HG03280 (cell line): ENCODE results near the gene CHST12.

Source experiments
- ATAC-seq: cut with Tn5 transposase; IDR thresholded peaks from one replicate; pipeline ENCODE4 v1.9.1; 2021; ENCODE audit warnings: mild to moderate bottlenecking, moderate library complexity; ENCODE audit not compliant: unreplicated experiment

Gene CHST12

DNA sequence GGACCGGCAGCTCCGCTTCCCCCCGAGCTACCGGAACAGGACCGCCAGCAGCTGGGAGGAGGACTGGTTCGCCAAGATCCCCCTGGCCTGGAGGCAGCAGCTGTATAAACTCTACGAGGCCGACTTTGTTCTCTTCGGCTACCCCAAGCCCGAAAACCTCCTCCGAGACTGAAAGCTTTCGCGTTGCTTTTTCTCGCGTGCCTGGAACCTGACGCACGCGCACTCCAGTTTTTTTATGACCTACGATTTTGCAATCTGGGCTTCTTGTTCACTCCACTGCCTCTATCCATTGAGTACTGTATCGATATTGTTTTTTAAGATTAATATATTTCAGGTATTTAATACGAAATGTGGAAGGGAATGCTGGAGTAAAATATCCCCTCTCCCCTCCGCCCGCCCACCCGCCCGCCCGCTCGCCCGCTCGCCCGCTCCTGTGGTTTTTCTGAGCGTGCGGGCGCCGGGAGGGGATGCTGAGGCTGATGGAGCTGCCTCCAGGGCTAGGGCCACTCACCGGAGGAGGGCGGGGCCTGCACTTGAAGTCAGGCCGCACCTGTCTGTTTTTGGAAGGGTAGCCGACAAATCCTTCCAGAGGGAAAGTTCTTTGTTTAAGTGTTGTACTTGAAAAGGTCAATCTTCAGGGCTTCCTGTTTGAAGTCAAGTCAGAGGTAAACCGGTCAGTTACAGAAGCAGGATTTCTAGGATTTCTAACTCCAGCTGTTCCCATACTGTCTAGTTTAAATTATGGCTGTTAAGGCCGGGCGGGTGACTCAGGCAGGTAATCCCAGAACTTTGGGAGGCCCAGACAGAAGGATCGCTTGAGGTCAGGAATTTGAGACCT is 30.5 kb downstream of the CHST12 start:
- no peak for ATAC-seq

DNA sequence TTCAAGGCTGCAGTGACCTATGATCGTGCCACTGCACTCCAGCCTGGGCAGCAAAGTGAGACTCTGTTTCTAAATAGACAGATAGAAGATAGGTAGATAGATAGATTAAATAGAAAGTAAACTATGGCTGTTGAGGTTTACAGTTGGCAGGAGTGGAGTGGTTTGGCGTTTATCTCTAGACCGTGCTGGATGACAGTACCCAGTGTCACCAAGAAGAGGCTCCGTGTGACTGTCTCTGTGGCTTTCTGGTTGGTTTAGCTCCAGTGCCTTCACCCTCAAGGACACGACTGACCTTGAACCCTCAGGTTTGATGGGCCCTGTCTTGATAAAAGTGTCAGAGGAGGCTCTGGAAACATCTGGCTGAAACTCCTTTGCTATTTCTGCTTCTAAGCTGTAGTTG is 31.7 kb downstream of the CHST12 start:
- ATAC-seq: no peak

DNA sequence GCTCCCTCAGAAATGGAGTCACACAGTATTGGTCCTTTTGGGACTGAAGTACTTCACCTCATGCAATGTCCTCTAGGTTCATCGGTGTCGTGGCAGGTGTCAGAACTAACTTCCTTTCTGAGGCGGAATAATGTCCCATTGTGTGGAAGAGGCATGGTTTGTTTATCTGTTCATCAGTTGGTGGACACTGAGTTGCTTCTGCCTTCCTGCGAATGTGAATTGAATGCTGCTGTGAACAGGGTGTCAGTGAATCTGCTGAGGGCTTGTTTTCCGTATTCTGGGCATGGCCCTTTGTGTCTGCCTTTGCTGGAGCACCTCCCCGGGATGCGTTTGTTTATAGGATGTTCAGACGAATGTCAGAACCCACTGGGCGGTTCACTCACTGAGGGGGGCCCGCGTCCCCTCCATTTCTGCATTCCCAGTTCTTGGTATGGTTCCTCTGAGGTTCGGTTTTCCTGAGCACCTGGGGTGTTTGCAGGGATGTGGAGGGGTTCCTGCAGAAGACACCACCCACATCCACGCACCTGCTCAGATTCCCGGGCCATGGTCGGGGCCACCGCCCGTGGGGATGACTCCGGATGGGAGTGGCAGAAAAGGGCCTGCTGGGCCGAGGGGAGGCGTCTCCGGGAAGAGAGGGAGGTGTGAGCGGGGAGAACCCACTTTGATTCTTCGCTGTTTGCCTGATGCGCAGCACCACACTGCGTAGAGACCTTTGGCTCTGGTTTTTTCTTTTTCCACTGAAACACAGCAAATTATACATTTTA is 33.1 kb downstream of the CHST12 start:
- ATAC-seq: no peak

DNA sequence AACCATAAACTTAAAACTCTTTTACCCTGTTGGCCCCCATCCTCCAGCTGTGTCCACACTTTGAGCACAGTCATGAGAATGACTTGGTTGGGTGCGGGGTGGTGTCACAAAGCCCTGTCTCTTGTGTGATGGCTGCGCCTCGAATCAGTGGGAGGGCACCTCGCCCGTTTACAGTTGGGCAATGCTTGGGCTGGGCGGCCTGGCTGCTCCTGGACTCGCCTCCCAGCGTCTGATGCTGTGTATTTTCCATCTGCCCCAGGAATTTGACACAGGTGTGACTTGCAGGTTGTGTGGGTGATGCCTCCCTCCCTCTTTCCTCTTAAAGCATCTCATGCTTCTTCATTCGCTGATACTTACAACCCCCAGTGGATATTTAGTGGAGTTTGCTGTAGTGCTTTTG is 33.7 kb downstream of the CHST12 start:
- ATAC-seq: no peak

DNA sequence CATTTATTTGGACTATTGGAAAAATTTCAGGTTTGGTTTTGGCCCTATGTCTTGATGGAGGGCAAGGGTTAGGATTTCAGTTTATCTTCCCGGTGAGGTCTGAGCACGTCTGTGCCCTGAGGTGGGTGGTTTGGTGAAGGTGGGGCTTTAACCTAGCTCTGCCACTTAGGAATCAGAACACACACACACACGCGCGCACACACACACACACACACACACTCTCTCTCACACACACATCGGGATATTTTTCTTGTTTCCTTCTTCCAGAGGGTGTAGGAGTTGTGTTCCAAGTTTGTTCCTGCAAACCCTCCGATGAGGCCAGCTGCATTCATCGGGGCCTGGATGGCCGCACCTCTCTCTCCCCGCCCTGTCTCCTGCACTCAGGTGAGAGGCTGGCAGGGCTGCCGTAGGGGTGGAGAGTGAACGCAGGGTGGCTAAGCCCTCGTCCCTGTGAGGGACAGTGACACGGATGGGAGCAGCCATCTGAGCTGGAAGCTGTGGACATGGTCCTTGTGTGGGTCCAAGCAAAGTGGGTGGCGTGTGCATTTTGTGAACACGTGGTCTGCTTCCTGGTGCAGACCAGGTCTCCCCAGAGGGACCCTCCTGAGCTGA is 34.2 kb downstream of the CHST12 start:
- ATAC-seq: no peak

DNA sequence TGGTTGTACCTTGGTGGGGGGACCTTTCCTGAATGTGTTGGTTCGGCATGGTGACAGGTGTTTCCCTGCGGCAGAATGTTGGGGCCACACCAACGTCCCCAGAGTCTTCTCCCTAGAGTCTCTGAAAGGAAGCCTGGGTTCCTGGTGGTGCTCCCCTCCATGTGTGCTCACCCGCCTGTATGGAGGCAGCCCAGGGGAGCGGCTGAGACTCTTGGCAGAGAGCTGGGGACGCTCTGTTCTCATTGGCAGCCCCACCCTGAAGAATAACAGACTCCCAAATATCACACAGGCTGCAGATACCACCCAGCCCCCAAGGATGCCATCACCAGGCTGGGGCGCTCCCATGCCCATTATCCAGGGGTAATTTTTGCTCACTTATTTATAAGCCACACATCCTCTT is 34.8 kb downstream of the CHST12 start:
- ATAC-seq: no peak

DNA sequence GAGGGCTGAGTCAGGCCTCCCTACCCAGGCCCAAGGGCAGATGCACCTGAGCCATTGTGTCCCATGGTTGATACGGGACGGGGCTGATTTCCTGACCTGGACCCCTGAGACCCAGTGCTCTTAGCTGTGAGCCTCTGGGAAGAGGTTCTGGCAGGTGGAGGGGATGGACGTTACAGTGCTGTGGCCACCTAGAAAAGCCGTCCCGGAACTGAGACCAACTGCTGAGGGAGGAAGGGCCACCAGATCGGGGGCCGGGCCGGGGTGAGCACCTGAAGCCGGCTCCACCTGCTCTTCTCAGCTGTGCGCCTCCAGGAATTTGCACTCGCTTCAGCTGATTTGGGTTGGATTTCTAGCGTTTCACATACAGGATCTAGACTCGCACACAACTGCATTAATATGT is 35.4 kb downstream of the CHST12 start:
- no peak for ATAC-seq

DNA sequence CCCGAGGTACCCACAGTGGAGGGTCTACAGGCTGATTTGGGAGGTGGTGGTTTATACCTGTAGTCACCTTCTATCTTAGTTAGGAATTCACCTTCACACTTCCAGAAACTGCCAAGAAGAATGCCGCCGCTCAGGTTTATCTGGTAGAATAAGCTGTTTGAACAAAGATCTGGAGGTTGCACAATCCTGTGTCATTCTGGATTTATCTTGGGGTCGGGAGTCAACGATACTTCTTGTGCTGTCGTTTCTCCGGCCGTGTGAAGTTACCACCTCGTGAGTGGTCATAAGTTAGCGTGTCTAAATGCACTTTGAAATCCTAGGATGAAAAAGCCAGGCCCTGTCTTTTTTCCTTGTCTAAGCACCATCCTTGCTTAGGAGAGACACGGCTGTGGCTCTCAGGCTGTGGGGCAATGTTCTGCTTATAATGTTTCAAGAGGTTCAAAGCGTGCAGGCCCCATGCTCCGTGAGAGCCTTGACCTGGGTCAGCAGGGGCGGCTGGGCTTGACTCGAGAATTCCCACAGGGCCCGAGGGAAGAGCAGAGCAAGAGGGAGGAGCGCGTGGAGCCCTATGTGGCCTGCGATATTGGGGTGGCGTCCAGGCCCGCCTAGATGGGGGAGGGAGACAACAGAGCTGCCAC is 37.3 kb downstream of the CHST12 start:
- no peak for ATAC-seq

DNA sequence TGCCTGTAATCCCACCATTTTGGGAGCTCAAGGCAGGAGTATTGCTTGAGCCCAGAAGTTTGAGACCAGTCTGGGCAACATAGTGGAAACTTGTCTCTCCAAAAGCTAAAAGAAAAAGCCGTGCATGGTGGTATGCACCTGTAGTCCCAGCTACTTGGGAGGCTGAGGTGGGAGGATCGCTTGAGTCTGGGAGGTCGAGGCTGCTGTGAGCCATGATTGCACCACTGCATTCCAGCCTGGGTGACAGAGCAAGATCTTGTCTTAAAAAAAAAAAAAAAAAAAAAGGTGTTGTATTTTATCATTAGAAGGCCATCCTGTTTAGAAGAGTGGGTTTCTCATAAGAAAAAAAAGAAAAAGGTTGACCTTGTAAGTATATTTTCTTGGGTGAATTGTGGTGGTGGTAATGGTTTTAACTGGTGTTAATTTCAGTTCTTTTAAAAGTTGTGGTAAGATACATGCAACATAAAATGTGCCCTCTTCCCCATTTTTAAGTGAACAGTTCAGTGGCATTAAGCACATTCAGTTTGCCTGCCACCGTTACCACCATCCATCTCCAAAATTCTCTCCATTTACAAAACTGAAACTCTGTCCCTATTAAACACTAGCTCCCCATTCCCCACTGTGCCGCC is 38.1 kb downstream of the CHST12 start:
- ATAC-seq: no peak

DNA sequence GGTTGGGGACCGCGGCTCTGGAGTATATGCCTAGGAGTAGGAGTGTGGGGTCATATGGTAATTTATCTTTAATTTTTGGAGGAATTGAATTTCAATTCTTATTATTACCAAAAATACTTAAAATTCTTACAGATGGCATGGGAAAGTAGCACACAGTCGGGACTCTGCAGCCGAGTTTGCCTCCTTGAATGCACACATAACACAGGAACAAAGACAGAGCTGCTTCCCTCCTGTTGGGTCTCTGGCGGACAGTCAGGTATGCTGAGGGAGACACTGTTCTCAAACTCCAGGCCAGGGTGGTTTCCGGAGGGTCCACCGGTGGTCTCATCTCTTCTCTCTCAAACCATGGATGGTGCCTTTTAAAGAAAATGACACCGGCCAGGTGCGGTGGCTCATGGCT is 40.1 kb downstream of the CHST12 start:
- no peak for ATAC-seq

DNA sequence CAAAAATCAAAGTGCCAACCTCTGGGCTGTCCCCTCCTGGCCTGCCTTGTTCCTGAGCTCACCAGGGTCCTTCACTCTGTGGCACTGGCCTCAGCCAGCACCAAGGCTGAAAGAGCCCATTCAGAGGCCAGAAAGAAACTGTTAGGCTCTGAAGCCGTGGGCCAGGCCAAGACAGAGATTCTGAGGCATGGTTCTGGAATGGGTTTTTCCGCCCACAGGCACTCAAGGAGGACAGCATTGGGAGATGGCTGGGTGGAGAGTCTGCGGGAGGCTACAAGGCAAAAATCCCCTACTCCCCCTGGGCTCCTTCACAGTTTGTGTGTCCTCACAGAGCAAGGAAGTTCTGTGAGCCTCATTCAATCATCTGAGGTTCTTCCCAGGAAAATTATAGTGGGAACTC is 41.1 kb downstream of the CHST12 start:
- no peak for ATAC-seq

DNA sequence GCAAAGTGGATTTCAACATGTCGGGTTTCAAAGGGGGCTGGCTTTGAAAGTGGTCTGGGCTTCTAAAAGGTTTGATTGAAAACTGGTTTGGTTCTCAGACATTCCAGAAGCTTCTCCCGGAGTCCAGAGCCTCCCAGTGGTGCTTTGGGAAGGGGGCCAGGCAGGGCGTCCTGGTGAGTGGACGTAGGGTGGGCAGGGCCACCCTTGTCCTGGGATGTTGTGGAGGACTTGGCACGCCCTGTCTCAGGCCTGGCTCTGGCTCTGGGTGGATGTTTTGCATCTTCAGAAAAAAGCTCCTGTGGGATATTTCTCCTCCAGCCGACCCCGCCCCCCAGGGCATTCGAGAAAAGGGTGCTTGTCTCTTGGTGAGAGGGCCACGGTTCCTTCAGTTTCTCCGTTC is 41.6 kb downstream of the CHST12 start:
- no peak for ATAC-seq

DNA sequence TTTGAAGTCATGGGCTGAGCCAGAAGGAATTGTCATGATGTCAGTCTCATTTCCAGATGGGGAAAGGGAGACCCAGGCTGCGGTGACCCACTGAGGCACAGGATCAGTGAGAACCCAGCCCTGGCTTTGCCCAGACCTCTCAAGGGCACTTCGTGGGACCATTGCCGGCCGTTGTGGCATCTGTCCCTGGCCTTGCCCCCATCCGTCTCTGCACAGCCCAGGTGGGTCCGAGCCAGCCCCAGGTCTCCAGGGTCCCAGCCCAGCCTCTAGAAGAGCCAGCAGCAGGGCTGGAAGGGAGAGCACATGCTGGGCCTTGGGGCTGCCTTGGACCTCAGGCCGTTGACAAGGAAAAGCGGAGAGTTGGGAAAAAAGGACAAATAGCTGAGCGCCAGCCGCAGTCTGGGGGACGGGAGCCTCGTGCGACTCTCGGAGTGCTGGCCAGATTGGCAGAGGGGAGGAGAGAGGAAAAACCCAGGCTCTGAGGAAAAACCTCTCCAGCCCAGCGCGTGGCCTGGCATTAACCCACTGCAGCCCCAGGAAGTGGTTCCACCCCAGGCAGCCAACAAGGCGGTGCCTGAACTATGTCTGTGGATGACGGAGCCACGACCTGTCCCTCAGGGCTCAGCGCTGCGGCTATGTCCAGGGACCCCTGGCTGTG is 42.6 kb downstream of the CHST12 start:
- ATAC-seq: no peak

DNA sequence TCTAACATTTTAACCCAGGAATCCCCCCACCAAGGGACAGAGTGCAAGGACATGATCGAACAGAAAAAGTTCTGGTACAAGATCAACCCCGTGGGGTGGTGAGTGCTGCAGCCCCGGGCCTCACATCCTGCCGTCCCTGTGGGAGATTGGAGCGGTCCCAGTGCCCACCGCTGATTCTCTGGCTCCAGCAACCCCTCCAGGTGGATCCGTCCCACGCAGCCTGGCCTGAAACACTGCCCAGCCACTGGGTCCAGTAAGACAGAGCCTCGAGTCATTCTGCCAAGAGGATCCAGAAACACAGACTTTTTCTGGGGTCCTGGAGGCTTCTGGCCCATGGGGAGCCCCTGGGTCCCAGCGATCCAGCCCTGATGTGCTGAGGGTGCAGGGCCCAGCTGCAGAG is 43.3 kb downstream of the CHST12 start:
- no peak for ATAC-seq

DNA sequence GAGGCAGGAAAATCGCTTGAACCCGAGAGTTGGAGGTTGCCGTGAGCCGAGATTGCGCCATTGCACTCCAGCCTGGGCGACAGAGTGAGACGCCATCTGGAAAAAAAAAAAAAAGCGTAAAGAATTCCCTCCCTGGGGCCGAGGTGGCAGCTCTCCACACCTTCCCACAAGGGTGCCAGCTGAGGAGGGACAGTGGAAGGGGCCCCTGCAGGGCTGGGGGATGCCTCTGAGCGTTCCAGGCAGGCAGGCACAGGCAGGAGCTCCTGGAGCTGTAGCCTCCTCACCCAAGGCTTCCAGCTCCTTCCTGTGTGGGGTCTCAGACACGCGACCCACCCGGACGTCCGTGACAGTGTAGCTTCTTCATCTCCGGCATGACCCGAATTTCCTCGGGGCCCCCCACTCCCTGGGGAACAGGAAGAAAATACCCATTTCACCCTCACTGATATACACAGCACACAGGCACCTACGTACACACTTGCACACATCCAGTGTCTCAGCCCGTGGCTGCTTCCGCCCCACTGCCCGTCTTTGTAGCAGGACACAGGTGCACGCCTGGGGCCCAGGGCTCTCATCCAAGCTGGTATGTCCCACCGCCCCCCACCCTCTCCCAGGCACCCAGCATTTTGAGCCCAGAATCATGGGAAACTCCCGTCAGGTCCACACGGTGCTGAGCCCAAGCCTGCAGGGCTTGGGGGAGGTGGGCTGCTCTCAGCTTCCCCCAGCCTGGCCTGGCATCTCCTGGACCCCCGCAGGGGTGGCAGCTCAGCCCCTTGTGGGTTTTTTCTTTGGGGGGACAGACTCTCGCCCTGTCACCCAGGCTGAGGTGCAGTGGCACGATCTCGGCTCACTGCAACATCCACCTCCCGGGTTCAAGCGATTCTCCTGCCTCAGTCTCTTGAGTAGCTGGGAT is 47.0 kb downstream of the CHST12 start:
- ATAC-seq: no peak

DNA sequence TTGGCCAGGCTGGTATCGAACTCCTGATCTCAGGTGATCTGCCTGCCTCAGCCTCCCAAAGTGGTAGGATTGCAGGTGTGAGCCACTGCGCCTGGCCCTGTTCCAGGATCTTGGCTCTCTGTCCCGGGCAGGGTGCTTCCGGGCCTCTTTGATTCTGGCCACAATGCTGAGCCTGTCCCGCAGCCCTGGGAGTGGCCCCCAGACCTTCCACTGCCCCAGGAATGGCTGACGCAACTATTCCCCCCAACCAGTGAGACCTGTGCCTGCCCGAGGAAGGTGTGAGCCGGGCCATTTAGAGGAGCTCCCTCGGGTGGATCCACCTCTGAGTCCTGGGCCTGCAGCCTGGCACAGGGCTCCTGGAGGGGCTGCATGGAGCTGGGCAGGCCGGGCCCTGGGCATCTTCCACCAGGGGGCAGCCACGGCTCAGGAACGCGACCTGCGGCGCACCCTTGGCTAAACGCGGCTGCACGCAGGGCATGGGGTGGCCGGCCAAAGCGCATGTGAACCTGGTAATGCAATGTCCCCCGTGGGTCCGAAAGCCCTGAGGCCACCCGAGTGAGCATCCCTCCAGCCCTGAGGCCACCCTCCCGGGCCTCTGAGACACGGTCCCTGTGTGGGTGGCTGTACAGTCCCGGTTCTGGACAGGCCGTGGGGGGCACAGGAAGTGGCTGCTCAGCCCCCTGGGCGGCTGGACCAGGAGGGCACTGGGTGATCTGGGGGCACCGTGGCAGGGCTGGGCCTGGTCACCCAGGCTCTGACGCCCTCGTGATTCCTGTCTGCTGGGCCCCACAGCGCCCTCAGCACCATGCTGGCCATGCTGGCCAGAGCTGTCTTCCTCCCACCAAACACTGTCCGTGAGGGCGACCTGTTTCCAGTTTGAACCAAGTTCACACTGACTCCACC is 48.0 kb downstream of the CHST12 start:
- peak; percentile 86 for ATAC-seq

DNA sequence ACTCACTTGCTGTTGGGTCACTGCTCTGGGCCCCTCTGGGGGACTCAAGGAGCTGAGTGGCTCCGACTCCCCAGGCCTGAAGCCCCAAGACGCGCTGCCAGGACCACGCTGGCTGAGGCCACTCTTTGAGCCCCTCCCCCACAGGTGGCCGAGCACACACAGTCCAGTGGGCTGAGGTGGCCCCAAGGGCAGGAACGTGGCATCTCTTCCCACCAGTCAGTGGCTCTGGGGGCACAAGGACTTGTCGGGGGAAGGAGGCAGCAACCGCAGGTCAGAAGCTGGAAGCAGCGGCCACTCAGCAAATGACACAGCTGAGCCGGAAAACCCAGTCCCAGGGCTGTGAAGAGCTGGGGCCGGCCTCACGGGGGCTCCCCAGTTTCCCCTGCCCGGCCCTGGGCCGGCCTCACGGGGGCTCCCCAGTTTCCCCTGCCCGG is 48.7 kb downstream of the CHST12 start:
- peak; percentile 27 for ATAC-seq

DNA sequence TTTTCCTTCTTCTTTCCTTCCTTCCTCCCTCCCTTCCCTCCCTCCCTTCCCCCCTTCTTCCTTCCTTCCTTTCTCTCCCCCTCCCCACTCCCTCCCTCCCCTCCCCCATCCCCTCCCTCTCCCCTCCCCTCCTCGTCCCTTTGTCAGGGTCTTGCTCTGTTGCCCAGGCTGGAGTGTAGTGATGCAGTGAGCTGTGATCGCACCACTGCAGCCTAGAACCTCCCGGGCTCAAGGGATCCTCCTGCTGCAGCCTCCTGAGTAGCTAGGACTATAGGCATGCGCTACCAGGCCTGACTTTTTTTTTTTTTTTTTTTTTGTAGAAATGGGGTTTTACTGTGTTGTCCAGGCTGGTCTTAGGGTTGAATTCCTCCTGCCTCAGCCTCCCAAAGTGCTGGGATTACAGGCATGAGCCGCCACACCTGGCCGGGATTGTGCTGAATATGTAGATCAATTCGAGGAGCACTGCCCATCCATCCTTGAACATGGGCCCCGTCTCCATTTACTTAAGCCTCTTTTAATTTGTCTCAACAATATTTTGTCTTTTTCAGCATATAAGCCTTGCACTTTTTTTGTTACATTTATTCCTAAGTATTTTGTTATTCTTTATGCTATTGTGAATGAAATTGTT is 49.3 kb downstream of the CHST12 start:
- ATAC-seq: no peak
